ENCODE data around the gene PRKACG. TPM values are rescaled to one million over a fixed set of nuclear protein-coding genes. Genes with fewer than 3 reads are reported as not detected.
A peak's percentile ranks its signal among the peaks of the same experiment; 100 is the strongest.
"Not testable (repeated sequence)": the region's sequence is repeated elsewhere in the genome, so short reads cannot be mapped to it uniquely, and the experiment has no call there.

The PRKACG gene
- total RNA-seq, 1 donor from 2014 or later = not detected

DNA sequence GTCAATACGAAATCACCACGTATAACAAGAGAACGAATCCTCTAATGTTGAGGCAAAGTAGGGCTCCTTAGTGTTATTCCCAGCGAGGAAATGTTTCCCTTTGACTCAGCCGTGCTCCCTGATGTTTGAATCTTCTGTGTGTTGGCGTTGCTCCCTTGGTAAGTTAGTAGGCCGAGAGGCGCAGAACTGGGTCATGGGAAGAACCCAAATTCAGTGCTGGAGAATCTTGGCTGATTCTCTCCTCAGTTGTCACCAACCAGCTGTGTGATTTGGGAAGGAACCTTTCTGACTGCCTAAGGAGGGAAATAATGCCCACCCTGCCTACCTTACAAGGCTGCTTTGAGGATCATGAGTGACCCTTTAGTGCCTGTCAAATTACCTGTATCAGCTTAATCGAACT is 22.5 kb downstream of the PRKACG start:
- no peak for DNase-seq (ENCODE audit: low read depth)
- TF ChIP-seq, protein P1, sequence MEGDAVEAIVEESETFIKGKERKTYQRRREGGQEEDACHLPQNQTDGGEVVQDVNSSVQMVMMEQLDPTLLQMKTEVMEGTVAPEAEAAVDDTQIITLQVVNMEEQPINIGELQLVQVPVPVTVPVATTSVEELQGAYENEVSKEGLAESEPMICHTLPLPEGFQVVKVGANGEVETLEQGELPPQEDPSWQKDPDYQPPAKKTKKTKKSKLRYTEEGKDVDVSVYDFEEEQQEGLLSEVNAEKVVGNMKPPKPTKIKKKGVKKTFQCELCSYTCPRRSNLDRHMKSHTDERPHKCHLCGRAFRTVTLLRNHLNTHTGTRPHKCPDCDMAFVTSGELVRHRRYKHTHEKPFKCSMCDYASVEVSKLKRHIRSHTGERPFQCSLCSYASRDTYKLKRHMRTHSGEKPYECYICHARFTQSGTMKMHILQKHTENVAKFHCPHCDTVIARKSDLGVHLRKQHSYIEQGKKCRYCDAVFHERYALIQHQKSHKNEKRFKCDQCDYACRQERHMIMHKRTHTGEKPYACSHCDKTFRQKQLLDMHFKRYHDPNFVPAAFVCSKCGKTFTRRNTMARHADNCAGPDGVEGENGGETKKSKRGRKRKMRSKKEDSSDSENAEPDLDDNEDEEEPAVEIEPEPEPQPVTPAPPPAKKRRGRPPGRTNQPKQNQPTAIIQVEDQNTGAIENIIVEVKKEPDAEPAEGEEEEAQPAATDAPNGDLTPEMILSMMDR (IDR thresholded peaks at IDR 0.05; ENCODE audit: insufficient read depth, low read length, severe bottlenecking) = no peak
- H3K27me3 ChIP-seq (ENCODE audit: control insufficient read depth, insufficient read depth, low read length) = no peaks in the 10 kb centered on the region
- peak; percentile 85 for FAIRE-seq
- H3K36me3 ChIP-seq (ENCODE audit: control insufficient read depth, insufficient read depth, low read length) = no peaks in the 10 kb centered on the region
- no peak overlapping the region for H3K4me3 ChIP-seq (ENCODE audit: low read depth, low read length)

DNA sequence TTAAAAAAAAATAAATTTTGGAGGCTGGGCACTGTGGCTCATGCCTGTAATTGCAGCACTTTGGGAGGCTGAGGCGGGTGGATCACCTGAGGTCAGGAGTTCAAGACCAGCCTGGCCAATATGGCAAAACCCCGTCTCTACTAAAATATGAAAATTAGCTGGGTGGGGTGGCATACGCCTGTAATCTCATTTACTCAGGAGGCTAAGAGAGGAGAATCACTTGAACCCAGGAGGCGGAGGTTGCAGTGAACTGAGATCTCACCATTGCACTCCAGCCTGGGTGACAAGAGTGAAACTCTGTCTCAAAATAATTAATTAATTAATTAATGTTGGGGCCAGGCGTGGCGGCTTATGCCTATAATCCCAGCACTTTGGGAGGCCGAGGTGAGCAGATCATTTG is 27.0 kb downstream of the PRKACG start:
- H3K36me3 ChIP-seq (ENCODE audit: control insufficient read depth, insufficient read depth, low read length); H3K4me3 ChIP-seq (ENCODE audit: low read depth, low read length); DNase-seq (ENCODE audit: low read depth); FAIRE-seq; H3K27me3 ChIP-seq (ENCODE audit: control insufficient read depth, insufficient read depth, low read length): not testable (repeated sequence)

DNA sequence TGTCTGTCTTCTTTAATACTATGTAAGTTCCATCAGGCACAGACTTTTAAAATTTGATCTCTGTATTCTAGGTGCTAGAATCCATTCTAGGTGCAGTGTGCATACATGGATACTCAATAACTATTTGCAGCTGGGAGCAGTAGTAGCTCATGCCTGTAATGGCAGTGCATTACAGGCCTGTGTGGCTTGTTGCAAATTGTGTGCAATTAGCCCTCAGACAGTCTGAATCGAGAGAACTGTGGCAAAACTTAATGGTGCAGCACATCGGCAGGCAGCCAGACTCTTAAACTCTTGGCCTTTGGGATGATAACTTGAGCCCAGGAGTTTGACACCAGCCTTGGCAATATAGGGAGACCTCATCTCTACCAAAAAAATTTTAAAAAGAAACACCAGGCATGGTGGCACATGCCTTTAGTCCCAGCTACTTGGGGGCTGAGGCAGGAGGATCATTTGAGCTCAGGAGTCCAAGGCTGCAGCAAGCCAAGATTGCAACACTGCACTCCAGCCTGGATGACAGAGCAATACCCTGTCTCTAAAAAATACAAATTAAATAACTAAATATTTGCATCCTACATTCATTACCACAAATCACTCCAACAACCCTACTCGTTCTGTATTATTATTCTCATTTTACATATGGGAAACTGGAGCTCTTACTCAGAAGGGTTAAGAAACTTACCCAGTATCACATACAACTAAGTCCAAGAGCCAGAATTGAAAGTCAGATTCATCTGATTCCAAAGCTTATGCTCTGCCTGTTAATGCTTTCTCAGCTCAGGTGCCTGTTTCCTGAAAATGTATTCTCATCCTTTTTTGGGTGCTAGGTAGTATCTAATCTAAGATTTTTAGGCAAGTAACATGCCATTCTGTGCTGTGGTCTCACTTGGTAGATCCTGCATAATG is 30.1 kb downstream of the PRKACG start:
- TF ChIP-seq, protein P1 (IDR thresholded peaks at IDR 0.05; ENCODE audit: insufficient read depth, low read length, severe bottlenecking) = no peak
- no peak overlapping the region for H3K4me3 ChIP-seq (ENCODE audit: low read depth, low read length)
- FAIRE-seq (no peak), DNase-seq (ENCODE audit: low read depth) (no peak)
- H3K27me3 ChIP-seq (ENCODE audit: control insufficient read depth, insufficient read depth, low read length) = no peaks in the 10 kb centered on the region
- H3K36me3 ChIP-seq (ENCODE audit: control insufficient read depth, insufficient read depth, low read length) = no peaks in the 10 kb centered on the region

DNA sequence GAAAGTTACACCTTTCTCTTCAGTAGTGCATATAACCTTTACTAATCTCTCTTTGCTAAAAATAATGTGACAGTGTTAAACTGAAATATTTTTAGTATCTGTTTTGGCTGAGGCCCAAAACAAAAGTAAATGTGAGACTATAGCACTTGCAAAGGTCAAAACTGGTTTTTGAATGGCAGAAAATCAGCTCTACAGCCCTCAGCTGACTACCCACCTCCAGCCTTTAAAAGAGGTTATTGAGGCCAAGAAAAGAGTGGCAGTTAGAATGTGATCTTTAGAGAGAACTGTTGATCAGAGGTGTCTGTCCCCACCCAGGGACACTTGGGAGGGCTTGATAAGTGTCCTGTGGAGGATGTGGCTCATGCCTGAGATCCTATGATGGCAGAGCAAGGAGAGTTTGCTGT is 30.9 kb downstream of the PRKACG start:
- FAIRE-seq (no peak), DNase-seq (ENCODE audit: low read depth) (no peak)

DNA sequence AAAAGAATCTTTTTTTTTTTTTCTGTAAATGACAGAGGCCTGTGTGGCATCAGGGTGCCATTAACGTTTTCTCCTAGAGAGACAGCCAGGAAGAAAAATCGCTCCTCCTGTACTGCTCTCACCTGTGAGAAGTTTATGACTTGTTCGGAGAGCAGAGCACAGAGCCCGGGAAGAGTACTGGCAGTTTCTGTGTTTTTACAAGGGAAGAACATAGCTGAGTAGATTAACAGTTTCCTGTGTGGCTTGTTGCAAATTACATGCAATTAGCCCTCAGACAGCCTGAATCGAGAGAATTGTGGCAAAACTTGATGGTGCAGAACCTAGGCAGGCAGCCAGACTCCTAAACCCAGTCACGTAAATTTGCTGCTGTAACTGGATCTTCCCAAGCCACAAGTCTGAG is 32.1 kb downstream of the PRKACG start:
- TF ChIP-seq, protein P1 (IDR thresholded peaks at IDR 0.05; ENCODE audit: insufficient read depth, low read length, severe bottlenecking) = no peak
- Histone ChIP-seq H3K27me3 (ENCODE audit: control insufficient read depth, insufficient read depth, low read length) (no peaks in the 10 kb centered on the region), H3K36me3 (ENCODE audit: control insufficient read depth, insufficient read depth, low read length) (no peaks in the 10 kb centered on the region), H3K4me3 (ENCODE audit: low read depth, low read length) (no peak overlapping the region)
- no peak for FAIRE-seq
- no peak for DNase-seq (ENCODE audit: low read depth)

More for the DNA sequence above, 30.9 kb downstream of the PRKACG start:
- TF ChIP-seq, protein P1 (IDR thresholded peaks at IDR 0.05; ENCODE audit: insufficient read depth, low read length, severe bottlenecking) = no peak
- Histone ChIP-seq H3K4me3 (ENCODE audit: low read depth, low read length) (no peak overlapping the region), H3K36me3 (ENCODE audit: control insufficient read depth, insufficient read depth, low read length) (no peaks in the 10 kb centered on the region), H3K27me3 (ENCODE audit: control insufficient read depth, insufficient read depth, low read length) (no peaks in the 10 kb centered on the region)

DNA sequence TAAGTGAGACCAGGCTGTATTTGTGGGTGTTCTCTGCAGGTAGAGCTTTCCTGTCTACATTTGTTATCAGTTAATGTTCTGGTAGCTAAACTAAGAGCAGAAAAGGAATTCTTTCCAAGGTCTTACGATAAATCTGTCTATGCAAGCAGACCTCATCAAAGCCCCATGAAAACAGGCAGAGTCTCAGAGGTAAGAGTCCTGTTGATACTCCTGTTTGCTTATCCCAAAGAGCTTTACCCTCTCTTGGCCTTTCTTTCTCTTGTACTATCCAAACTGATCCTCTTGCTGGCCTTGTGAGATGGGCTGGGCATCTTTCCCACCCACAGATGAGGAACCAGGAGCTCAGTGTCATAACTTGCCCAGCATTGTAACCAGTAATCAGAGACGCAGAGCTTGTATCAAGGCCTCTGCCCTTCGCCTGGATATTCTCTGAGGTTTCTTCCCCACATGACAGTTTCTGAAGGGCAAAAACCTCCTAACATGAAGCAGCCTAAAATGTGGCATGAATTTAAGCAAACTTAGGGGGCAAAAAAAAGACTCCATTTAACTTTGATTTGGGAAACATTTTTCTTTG is 33.5 kb downstream of the PRKACG start:
- FAIRE-seq = no peak
- H3K27me3 ChIP-seq (ENCODE audit: control insufficient read depth, insufficient read depth, low read length) = no peaks in the 10 kb centered on the region
- no peak for DNase-seq (ENCODE audit: low read depth)
- TF ChIP-seq, protein P1 (IDR thresholded peaks at IDR 0.05; ENCODE audit: insufficient read depth, low read length, severe bottlenecking) = no peak
- H3K36me3 ChIP-seq (ENCODE audit: control insufficient read depth, insufficient read depth, low read length) = no peaks in the 10 kb centered on the region
- H3K4me3 ChIP-seq (ENCODE audit: low read depth, low read length) = no peak overlapping the region

Measured in bronchial epithelial cell (primary cell).